IPS-18a (cell line): Measurements from ENCODE around the gene RND3.

ENCODE experiments used
- H3K27ac ChIP-seq: one replicate; pipeline ENCODE4 v1.5.1; 2013; ENCODE audit warnings: low read length
- H3K27me3 ChIP-seq: one replicate; pipeline ENCODE4 v1.6.1; 2013; ENCODE audit warnings: mild to moderate bottlenecking, low read length; ENCODE audit not compliant: control insufficient read depth, insufficient read depth
- H3K36me3 ChIP-seq: one replicate; pipeline ENCODE4 v1.6.1; 2013; ENCODE audit warnings: low read depth, low read length; ENCODE audit not compliant: control insufficient read depth
- H3K4me1 ChIP-seq: one replicate; pipeline ENCODE4 v1.6.1; 2013; ENCODE audit warnings: low read depth, low read length; ENCODE audit not compliant: control insufficient read depth
- H3K4me3 ChIP-seq: one replicate; pipeline ENCODE4 v1.5.1; 2013; ENCODE audit warnings: low read length
- H3K9ac ChIP-seq: one replicate; pipeline ENCODE4 v1.6.1; 2013; ENCODE audit warnings: mild to moderate bottlenecking, low read length, moderate library complexity
- H3K9me3 ChIP-seq: one replicate; pipeline ENCODE4 v1.6.1; 2013; ENCODE audit warnings: low read depth, low read length; ENCODE audit not compliant: control insufficient read depth

Gene RND3

GRCh38 chr2:150487537-150488429, at the start of gene RND3:
RND3 (minus strand) TSS chr2:150487667; CDS start chr2:150487417, 250 bp downstream.
- Histone ChIP-seq H3K9me3 (no peaks in the 10 kb centered on the region), H3K9ac (peak within 1 kb of the TSS; percentile 79)

GRCh38 chr2:150535176-150535575, 47.7 kb upstream of the RND3 start:
- Histone ChIP-seq H3K4me1 (no peaks in the 10 kb centered on the region), H3K9ac (no peak overlapping the region), H3K4me3 (no peak overlapping the region), H3K27me3 (no peaks in the 10 kb centered on the region), H3K36me3 (no peaks in the 10 kb centered on the region), H3K27ac (no peak overlapping the region), H3K9me3 (peaks cover 8% of the 10 kb centered on the region)

More at GRCh38 chr2:150487537-150488429, at the start of gene RND3:
- peaks cover 19% of the 10 kb centered on the region for H3K4me1 ChIP-seq
- H3K27me3 ChIP-seq: no peaks in the 10 kb centered on the region
- H3K36me3 ChIP-seq: no peaks in the 10 kb centered on the region
- H3K4me3 ChIP-seq: peak within 1 kb of the TSS; percentile 93
- H3K27ac ChIP-seq: no peak within 1 kb of the TSS

- no peak overlapping the region for H3K9ac ChIP-seq
These were observed 45.4 kb upstream of the RND3 start for GRCh38 chr2:150532879-150533278.

GRCh38 chr2:150532020-150532419, 44.6 kb upstream of the RND3 start:
- Histone ChIP-seq H3K36me3 (no peaks in the 10 kb centered on the region), H3K4me3 (no peak overlapping the region), H3K27me3 (no peaks in the 10 kb centered on the region), H3K4me1 (peaks cover 14% of the 10 kb centered on the region), H3K9ac (no peak overlapping the region), H3K27ac (no peak overlapping the region), H3K9me3 (peaks cover 8% of the 10 kb centered on the region)

More at GRCh38 chr2:150532879-150533278, 45.4 kb upstream of the RND3 start:
- no peaks in the 10 kb centered on the region for H3K27me3 ChIP-seq
- H3K9me3 ChIP-seq: peaks cover 8% of the 10 kb centered on the region
- H3K4me1 ChIP-seq: peaks cover 14% of the 10 kb centered on the region
- no peak overlapping the region for H3K27ac ChIP-seq
- H3K36me3 ChIP-seq: no peaks in the 10 kb centered on the region
- no peak overlapping the region for H3K4me3 ChIP-seq

GRCh38 chr2:150531591-150531990, 44.1 kb upstream of the RND3 start:
- Histone ChIP-seq H3K4me1 (peaks cover 14% of the 10 kb centered on the region), H3K27ac (no peak overlapping the region), H3K27me3 (no peaks in the 10 kb centered on the region), H3K9ac (no peak overlapping the region), H3K36me3 (no peaks in the 10 kb centered on the region), H3K9me3 (peaks cover 8% of the 10 kb centered on the region), H3K4me3 (no peak overlapping the region)

GRCh38 chr2:150530168-150530567, 42.7 kb upstream of the RND3 start:
- Histone ChIP-seq H3K27me3 (no peaks in the 10 kb centered on the region), H3K4me3 (no peak overlapping the region), H3K4me1 (peaks cover 14% of the 10 kb centered on the region), H3K27ac (no peak overlapping the region), H3K36me3 (no peaks in the 10 kb centered on the region), H3K9ac (no peak overlapping the region), H3K9me3 (no peaks in the 10 kb centered on the region)

- Histone ChIP-seq H3K4me3 (peak overlapping the region; percentile 6), H3K4me1 (peaks cover 14% of the 10 kb centered on the region), H3K27ac (peak overlapping the region; percentile 52), H3K9ac (peak overlapping the region; percentile 9), H3K9me3 (no peaks in the 10 kb centered on the region), H3K36me3 (no peaks in the 10 kb centered on the region), H3K27me3 (no peaks in the 10 kb centered on the region)
These were observed 41.7 kb upstream of the RND3 start for GRCh38 chr2:150528861-150529801.

GRCh38 chr2:150526827-150527226, 39.4 kb upstream of the RND3 start:
- no peaks in the 10 kb centered on the region for H3K9me3 ChIP-seq
- no peaks in the 10 kb centered on the region for H3K36me3 ChIP-seq
- H3K27ac ChIP-seq: no peak overlapping the region
- H3K9ac ChIP-seq: no peak overlapping the region
- peaks cover 14% of the 10 kb centered on the region for H3K4me1 ChIP-seq
- H3K4me3 ChIP-seq: no peak overlapping the region
- H3K27me3 ChIP-seq: no peaks in the 10 kb centered on the region

- no peak overlapping the region for H3K9ac ChIP-seq
- no peaks in the 10 kb centered on the region for H3K36me3 ChIP-seq
- H3K4me3 ChIP-seq: no peak overlapping the region
- no peak overlapping the region for H3K27ac ChIP-seq
- H3K27me3 ChIP-seq: no peaks in the 10 kb centered on the region
- H3K9me3 ChIP-seq: no peaks in the 10 kb centered on the region
- peaks cover 14% of the 10 kb centered on the region for H3K4me1 ChIP-seq
These were observed 38.5 kb upstream of the RND3 start for GRCh38 chr2:150526006-150526405.

- Histone ChIP-seq H3K27me3 (no peaks in the 10 kb centered on the region), H3K9me3 (no peaks in the 10 kb centered on the region), H3K9ac (no peak overlapping the region), H3K4me1 (no peaks in the 10 kb centered on the region), H3K27ac (no peak overlapping the region), H3K36me3 (no peaks in the 10 kb centered on the region), H3K4me3 (no peak overlapping the region)
These were observed 34.8 kb upstream of the RND3 start for GRCh38 chr2:150522269-150522668.

- no peaks in the 10 kb centered on the region for H3K27me3 ChIP-seq
- H3K4me3 ChIP-seq: no peak overlapping the region
- no peak overlapping the region for H3K9ac ChIP-seq
- no peaks in the 10 kb centered on the region for H3K4me1 ChIP-seq
- no peaks in the 10 kb centered on the region for H3K9me3 ChIP-seq
- no peaks in the 10 kb centered on the region for H3K36me3 ChIP-seq
- H3K27ac ChIP-seq: no peak overlapping the region
These were observed 33.6 kb upstream of the RND3 start for GRCh38 chr2:150520887-150521664.
